K562 (cell line): Measurements from ENCODE around the gene RARA. TPM values are rescaled to one million over a fixed set of nuclear protein-coding genes. Genes with fewer than 3 reads are reported as not detected.
A peak's percentile ranks its signal among the peaks of the same experiment; 100 is the strongest.

Experiments used
- ATAC-seq: fragments of 200-7000 bp; cut with Tn5 transposase; 3 replicates; pipeline ENCODE4 v1.9.1; 2020; ENCODE audit warnings: moderate library complexity
- BruUV-seq: library from RNA; stranded (reverse); fragments of 400-500 nt; replicated peaks from 2 replicates; lab custom pipeline; 2021; lab: Mats Ljungman, UMichigan
- CTCF ChIA-PET: fragments of 300-600 bp; formaldehyde crosslinking; extraction: SDS; loops from one replicate; lab custom pipeline; 2021; ENCODE audit warnings: low intra/inter-chr PET ratio; lab: Yijun Ruan, JAX
- POLR2A ChIA-PET: fragments of 300-600, 350-650 bp; sonication (Branson Sonifier 250); formaldehyde crosslinking; extraction: SDS; loops from one replicate; lab custom pipeline; 2021; ENCODE audit warnings: antibody characterized with exemption, inconsistent platforms; lab: Yijun Ruan, JAX
- DNase-seq, 4 experiments: peaks; one replicate each; pipeline versions ENCODE4 v3.0.0 to v3.0.0-alpha.2; 2011 to 2018; ENCODE audit warnings: low spot score in 3 of 4, mixed read lengths in 3 of 4; ENCODE audit errors: extremely low read depth in 1 of 4
- FAIRE-seq: peaks from 2 replicates; lab custom pipeline; 2011; peaks lifted over from hg19 to GRCh38; lab: Jason Lieb, UNC
- H2AFZ ChIP-seq: 2 replicates; pipeline ENCODE4 v1.6.0; 2011; ENCODE audit warnings: low read depth, low read length, control low read depth, inconsistent platforms
- H3K27ac ChIP-seq: fragments of 200-600 bp; 3 replicates; pipeline ENCODE4 v1.8.0; 2011; ENCODE audit warnings: low read depth, mild to moderate bottlenecking, control low read depth, inconsistent platforms, low read length, moderate library complexity, mixed read lengths; ENCODE audit errors: extremely low read depth
- H3K27me3 ChIP-seq, 2 experiments: fragments of 300-600 bp in 1 of 2; 2 replicates in 1 of 2; 3 replicates in 1 of 2; pipeline versions ENCODE4 v1.6.0 to v1.8.0; 2011; ENCODE audit warnings: inconsistent platforms in 2 of 2, low read length in 2 of 2, mild to moderate bottlenecking in 1 of 2, mixed read lengths in 1 of 2, moderate library complexity in 1 of 2; ENCODE audit not compliant: control insufficient read depth in 2 of 2, insufficient read depth in 2 of 2
- H3K36me3 ChIP-seq: fragments of 300-600 bp; 3 replicates; pipeline ENCODE4 v1.8.0; 2011; ENCODE audit warnings: mild to moderate bottlenecking, low read length, inconsistent platforms; ENCODE audit not compliant: control insufficient read depth, insufficient read depth
- H3K4me1 ChIP-seq, 2 experiments: fragments of 200-600 bp in 1 of 2; replicated peaks in 1 of 2; 2 replicates in 1 of 2; 3 replicates in 1 of 2; pipeline versions ENCODE4 v1.5.1 to v1.8.0; 2011; ENCODE audit warnings: inconsistent platforms in 2 of 2, low read length in 2 of 2, mild to moderate bottlenecking in 1 of 2, mixed read lengths in 1 of 2, moderate library complexity in 1 of 2; ENCODE audit not compliant: control insufficient read depth in 2 of 2, insufficient read depth in 2 of 2
- H3K4me2 ChIP-seq: 2 replicates; pipeline ENCODE4 v1.6.1; 2011; ENCODE audit warnings: low read length, control low read depth, inconsistent platforms, mixed read lengths; ENCODE audit not compliant: insufficient read depth
- H3K4me3 ChIP-seq: fragments of 200-600 bp; sonication (generic), shearing (Covaris generic); 2 replicates; pipeline ENCODE4 v1.5.1; 2016; ENCODE audit warnings: control low read depth, inconsistent platforms
- H3K79me2 ChIP-seq: fragments of 200-600 bp; 3 replicates; pipeline ENCODE4 v1.8.0; 2011; ENCODE audit warnings: low read length, inconsistent platforms; ENCODE audit not compliant: control insufficient read depth, insufficient read depth
- H3K9ac ChIP-seq, 2 experiments: 2 replicates each; pipeline versions ENCODE4 v1.6.0 to v1.6.1; 2011; ENCODE audit warnings: low read depth in 2 of 2, low read length in 2 of 2, control low read depth in 1 of 2, inconsistent platforms in 1 of 2, mild to moderate bottlenecking in 1 of 2, mixed read lengths in 1 of 2; ENCODE audit not compliant: insufficient read depth in 1 of 2
- H3K9me1 ChIP-seq: one replicate; pipeline ENCODE4 v1.6.0; 2011; ENCODE audit warnings: inconsistent platforms, mild to moderate bottlenecking, low read length, moderate library complexity; ENCODE audit not compliant: control insufficient read depth, insufficient read depth
- H3K9me3 ChIP-seq: replicated peaks from 2 replicates; pipeline ENCODE4 v1.5.1; 2011; ENCODE audit warnings: low read depth, low read length, inconsistent platforms; ENCODE audit not compliant: control insufficient read depth, insufficient read depth
- H4K20me1 ChIP-seq: replicated peaks from 2 replicates; pipeline ENCODE4 v1.6.1; 2011; ENCODE audit warnings: low read length, inconsistent platforms, mixed read lengths; ENCODE audit not compliant: control insufficient read depth, insufficient read depth
- ATF7 ChIP-seq: fragments of 450-650 bp; IDR thresholded peaks from 2 replicates; pipeline ENCODE4 v1.7.1; 2014; ENCODE audit warnings: mild to moderate bottlenecking, moderate library complexity
- BRF1 ChIP-seq: IDR thresholded peaks from 3 replicates; pipeline ENCODE4 v1.6.1; 2011; ENCODE audit warnings: borderline replicate concordance, mild to moderate bottlenecking; ENCODE audit not compliant: insufficient read length; ENCODE audit errors: extremely low read depth
- EGR1 ChIP-seq: fragments of 450-650 bp; conservative IDR thresholded peaks from 2 replicates; pipeline ENCODE4 v1.6.1; 2017; ENCODE audit warnings: mild to moderate bottlenecking
- HDAC6 ChIP-seq: IDR thresholded peaks from 2 replicates; pipeline ENCODE4 v1.6.1; 2012; ENCODE audit warnings: low read depth, mild to moderate bottlenecking, control low read depth, inconsistent platforms, low read length, moderate library complexity
- NR3C1 ChIP-seq: sonication (generic); formaldehyde crosslinking; IDR thresholded peaks from 2 replicates; pipeline ENCODE4 v1.8.1; 2022; ENCODE audit warnings: missing genetic modification reagents
- NRF1 ChIP-seq, 2 experiments: fragments of 450-650 bp; IDR thresholded peaks in 1 of 2; conservative IDR thresholded peaks in 1 of 2; 2 replicates each; pipeline ENCODE4 v1.6.1; 2014; ENCODE audit warnings: mild to moderate bottlenecking in 2 of 2
- POLR2G ChIP-seq: fragments of 200-400 bp; formaldehyde crosslinking; IDR thresholded peaks from 2 replicates; pipeline ENCODE4 v1.6.1; 2017; ENCODE audit warnings: low read depth, mild to moderate bottlenecking, antibody characterized with exemption, low read length, moderate library complexity
- SMAD4 ChIP-seq: fragments of 250-450 bp; sonication (Bioruptor Pico); conservative IDR thresholded peaks from 2 replicates; pipeline ENCODE4 v1.8.0; 2021; ENCODE audit warnings: inconsistent platforms, mild to moderate bottlenecking, moderate library complexity
- ZFP36 ChIP-seq: fragments of 150-350 bp; IDR thresholded peaks from 2 replicates; pipeline ENCODE4 v1.6.1; 2018; ENCODE audit warnings: low read length, low read depth; ENCODE audit not compliant: partially characterized antibody
- ZFX ChIP-seq: sonication (generic); formaldehyde crosslinking; IDR thresholded peaks from 2 replicates; pipeline ENCODE4 v1.8.0; 2022; ENCODE audit warnings: mild to moderate bottlenecking, missing genetic modification reagents, moderate library complexity
- WGBS: fragments of 100-300 bp; shearing (Covaris generic); methylation state at CpG from one replicate; pipeline ENCODE4 v1.1.6; 2016; ENCODE audit warnings: low coverage, mixed read lengths; ENCODE audit not compliant: insufficient coverage; ENCODE audit errors: missing lambda C conversion rate; 5-methylcytosine and 5-hydroxymethylcytosine counted together
- in situ Hi-C: fragments of 300-500 bp; cut with MboI; formaldehyde crosslinking; loops from 4 replicates; pipeline ENCODE4 v1.15.0; 2018; ENCODE audit warnings: inconsistent platforms, mixed read lengths
- intact Hi-C: fragments of 100-400 bp; cut with micrococcal nuclease; formaldehyde crosslinking; loops from 2 replicates; pipeline ENCODE4 v1.14.2; 2022
- polyA plus RNA-seq, 8 experiments: library from polyadenylated mRNA; depleted of rRNA in 4 of 8; stranded (reverse) in 5 of 8; unstranded in 3 of 8; fragments of >200 nt; fragmentation: Nextera tagmentation in 2 of 8; fragmentation: Illumina TruSeq in 1 of 8; extraction: Ambion mirVana in 2 of 8; extraction: Trizol in 1 of 8; gene quantifications; 2 replicates each; pipeline versions ENCODE4 v1.2.1 to v1.2.3, GENCODE V29; 2011 to 2014; ENCODE audit warnings: inconsistent platforms in 1 of 8, missing spikeins in 1 of 8
- total RNA-seq, 7 experiments: library from RNA; depleted of rRNA in 6 of 7; stranded (reverse); fragments of >200 nt in 6 of 7; fragmentation: Illumina TruSeq in 2 of 7; extraction: Trizol in 2 of 7; gene quantifications; 2 replicates each; pipeline versions ENCODE4 v1.2.1 to v1.2.3, GENCODE V29; 2011 to 2021; ENCODE audit warnings: low replicate concordance in 1 of 7

Gene RARA
- total and polyA plus RNA-seq, 9 of the 15 experiments (the other 6 are each of a cell fraction or from before 2014, with no cell fraction given): 0.10 to 28.0 (median 7.9) TPM

DNA sequence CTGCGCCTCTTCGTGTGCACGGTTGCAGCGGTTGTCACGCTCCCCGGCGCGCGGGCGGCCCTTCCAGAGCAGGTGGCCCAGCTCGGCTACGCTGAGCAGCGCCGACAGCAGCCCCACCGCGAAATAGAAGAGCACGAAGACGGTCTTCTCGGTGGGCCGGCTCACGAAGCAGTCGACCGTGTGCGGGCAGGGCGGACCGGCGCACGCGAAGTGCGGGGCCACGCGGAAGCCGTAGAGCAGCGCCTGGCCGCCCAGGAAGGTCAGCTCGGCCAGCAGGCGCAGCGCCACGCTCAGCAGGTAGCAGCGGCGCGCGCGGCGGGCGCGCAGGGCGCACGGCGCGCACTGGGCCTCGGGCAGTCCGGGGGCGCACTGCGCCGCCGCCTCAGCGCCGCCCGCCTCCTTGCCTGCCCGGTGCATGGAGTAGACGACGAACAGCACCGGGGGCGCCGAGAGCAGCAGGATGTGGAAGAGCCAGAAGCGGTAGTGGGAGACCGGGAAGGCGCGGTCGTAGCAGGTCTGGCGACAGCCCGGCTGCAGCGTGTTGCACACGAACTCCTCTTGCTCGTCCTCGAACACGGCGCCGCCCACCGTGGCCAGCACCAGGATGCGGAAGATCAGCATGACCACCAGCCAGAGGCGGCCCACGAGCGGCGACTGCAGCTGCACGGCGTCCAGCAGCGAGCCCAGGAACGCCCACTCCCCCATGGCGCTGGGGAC lies 54.3 kb downstream of the RARA start (continued):
- TF ChIP-seq EGR1: 0 out of 2 replicates have a peak, but pooled peaks have one; percentile 4
- peak; percentile 22 for TF ChIP-seq SMAD4 (CRISPR knock-in tag)
- no peak for TF ChIP-seq BRF1
- TF ChIP-seq NR3C1: peak; percentile 60
- peak; percentile 99 for TF ChIP-seq HDAC6
- peak; percentile 52 for TF ChIP-seq ZFX (CRISPR knock-in tag)
- TF ChIP-seq ATF7: no peak
- peak; percentile 53 to 76; a peak in 2 of 4 replicates for TF ChIP-seq NRF1 (conservative IDR thresholded peaks at IDR 0.05 in 1 of 2, IDR thresholded peaks at IDR 0.05 in 1 of 2)
- TF ChIP-seq, all 486 proteins: peak for 22

DNA sequence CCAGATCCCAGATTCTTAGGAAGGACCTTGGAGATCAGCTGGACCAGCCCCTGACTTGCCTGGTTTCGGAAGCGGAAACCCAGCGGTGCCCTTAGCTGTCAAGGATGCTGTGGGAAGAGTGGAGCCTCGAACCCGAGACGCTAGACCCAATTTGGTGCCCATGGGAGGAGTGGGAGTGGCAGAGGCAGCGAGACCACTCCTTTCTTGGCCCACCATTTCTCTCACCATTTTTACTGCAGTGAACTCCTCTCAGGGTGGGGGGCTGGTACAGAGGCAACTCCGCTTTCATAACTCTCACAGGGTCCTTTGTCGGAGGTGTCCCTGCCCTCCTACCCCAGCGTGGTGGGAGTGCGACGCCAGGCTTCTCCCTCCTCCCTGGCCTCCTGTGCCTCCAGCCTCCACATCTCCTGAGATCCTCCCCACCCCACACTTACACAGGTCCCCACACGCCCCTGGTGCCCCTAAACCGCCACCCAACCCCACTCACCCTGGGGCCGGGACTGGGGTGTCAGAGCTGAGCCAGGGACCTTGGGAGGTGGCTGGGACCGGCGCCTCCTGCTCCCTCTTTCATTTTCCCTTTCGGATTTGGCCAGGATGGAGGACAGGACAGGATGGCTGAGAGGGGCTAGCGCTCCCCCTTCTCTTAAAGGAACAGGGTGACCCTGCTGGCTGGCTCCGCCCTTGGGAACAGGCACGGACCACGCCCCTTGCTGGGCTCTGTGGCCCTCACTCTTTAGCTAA lies 55.3 kb downstream of the RARA start, which contains the start of gene GJD3:
Gene GJD3, minus strand, starts transcription at position 617 of the 741 bp plus-strand sequence. CDS start 922 bp downstream, outside the sequence.
- H3K4me3 ChIP-seq: peak within 1 kb of the TSS; percentile 58
- no peaks in the 10 kb centered on the region for H4K20me1 ChIP-seq
- no peaks in the 10 kb centered on the region for H3K9me1 ChIP-seq
- peak within 1 kb of the TSS; percentile 80 for H3K4me2 ChIP-seq
- POLR2A ChIA-PET: interaction anchor here (1.0 kb wide), 3 partner anchors 9 to 168 kb away, joined by 3 to 4 read pairs (median 3); no protein-coding TSS in a partner anchor
- DNase-seq: peak in 2 of 4 experiments; percentile 22 to 35
- WGBS: 74% methylated on average over 10 of the region's 22 CpGs
- peaks cover 3 to 46% of the 10 kb centered on the region in 2 experiments; a peak in 3 of 5 replicates for H3K4me1 ChIP-seq
- ATAC-seq: no peak
- TSS peak; percentile 69 for BruUV-seq
- H3K9ac ChIP-seq: peak within 1 kb of the TSS; percentile 63 to 96; a peak in 3 of 4 replicates
- H3K27ac ChIP-seq: 0 out of 3 replicates have a peak within 1 kb of the TSS, but pooled peaks have one; percentile 68
- no peak for FAIRE-seq
- in situ Hi-C loops: loop anchor here (5.0 kb wide), 1 partner anchor 173 kb away; no protein-coding TSS in a partner anchor
- CTCF ChIA-PET: interaction anchor here (0.6 to 1.0 kb wide), 3 partner anchors 29 to 542 kb away, joined by 3 read pairs; no protein-coding TSS in a partner anchor
- H3K36me3 ChIP-seq: no peaks in the 10 kb centered on the region
- TF ChIP-seq ZFP36 (no peak), POLR2G (peak; percentile 37)
- TF ChIP-seq, all 486 proteins: peak for 1
- intact Hi-C loops: loop anchor here (10.0 kb wide), 1 partner anchor 111 kb away; no protein-coding TSS in a partner anchor
- Histone ChIP-seq H3K27me3 (no peaks in the 10 kb centered on the region), H3K9me3 (no peaks in the 10 kb centered on the region), H3K79me2 (peaks cover 7% of the 10 kb centered on the region; the same call in 2 of the 3 replicates), H2AFZ (peak within 1 kb of the TSS; percentile 87)
